Adrenal gland (tissue), 12 donors: Measurements from ENCODE around the gene DLEU7. TPM values are rescaled to one million over a fixed set of nuclear protein-coding genes. Genes with fewer than 3 reads are reported as not detected.

ENCODE experiments used
- DNase-seq, 7 donors: peaks; one replicate each; pipeline ENCODE4 v3.0.0-alpha.2; 2019 to 2020
- H3K27ac ChIP-seq, 5 donors: fragments of 200-600 bp; sonication (generic) in 4 of 5; 1 replicate in 3 of 5; 2 replicates in 2 of 5; pipeline versions ENCODE4 v1.5.1 to v1.8.0; 2016 to 2020; ENCODE audit warnings: mild to moderate bottlenecking in 1 of 5
- H3K27me3 ChIP-seq: fragments of 200-600 bp; 2 replicates; pipeline ENCODE4 v1.8.0; 2021
- H3K36me3 ChIP-seq, 2 donors: fragments of 200-600 bp; replicated peaks in 1 of 2; 1 replicate in 1 of 2; 2 replicates in 1 of 2; pipeline versions ENCODE4 v1.5.1 to v1.8.0; 2018 to 2022
- H3K4me1 ChIP-seq, 2 donors: fragments of 200-600 bp; replicated peaks in 1 of 2; 1 replicate in 1 of 2; 2 replicates in 1 of 2; pipeline versions ENCODE4 v1.5.1 to v1.8.0; 2018 to 2021
- H3K4me3 ChIP-seq, 4 donors: fragments of 200-600 bp; sonication (generic) in 3 of 4; one replicate each; pipeline ENCODE4 v1.5.1; 2016 to 2018
- H3K9me3 ChIP-seq, 3 donors: fragments of 200-600 bp; sonication (generic) in 1 of 3; replicated peaks in 1 of 3; 1 replicate in 2 of 3; 2 replicates in 1 of 3; pipeline versions ENCODE4 v1.5.1 to v1.8.0; 2016 to 2021
- CTCF ChIP-seq, 6 experiments: fragments of 450-650 bp in 4 of 6; fragments of 200-600 bp in 2 of 6; sonication (generic) in 1 of 6; IDR thresholded peaks; 1 replicate in 5 of 6; 2 replicates in 1 of 6; pipeline versions ENCODE4 v1.5.1 to v1.8.0; 2016 to 2021; ENCODE audit warnings: antibody characterized with exemption in 6 of 6, mild to moderate bottlenecking in 2 of 6, moderate library complexity in 1 of 6
- POLR2A ChIP-seq, 2 donors: fragments of 450-650 bp; IDR thresholded peaks; one replicate each; pipeline ENCODE4 v1.6.1; 2017; ENCODE audit warnings: antibody characterized with exemption in 2 of 2, mild to moderate bottlenecking in 2 of 2, moderate library complexity in 1 of 2
- WGBS, 4 donors: extraction: QIAGEN DNeasy Blood & Tissue Kit in 2 of 4; methylation state at CpG; one replicate each; pipeline versions ENCODE4 v1.1.5 to v1.1.7; 2013 to 2017; 5-methylcytosine and 5-hydroxymethylcytosine counted together
- intact Hi-C, 2 donors: fragments of 100-400 bp; cut with DNase I; formaldehyde crosslinking; loops; one replicate each; pipeline versions ENCODE4 v1.14.1 to v1.15.0; 2022 to 2023
- polyA plus RNA-seq, 3 donors: library from polyadenylated mRNA; stranded (reverse); fragments of 200-250 nt in 2 of 3; fragments of 350-450 nt in 1 of 3; fragmentation: Illumina TruSeq in 1 of 3; extraction: RNeasy Lipid Tissue Mini Kit (QIAGEN cat#74804) in 1 of 3; gene quantifications; one replicate each; pipeline ENCODE4 v1.2.3, GENCODE V29; 2013 to 2014
- small RNA-seq, 2 donors: library from RNA; depleted of rRNA; stranded (forward); fragments of <200 nt; gene quantifications; one replicate each; pipeline ENCODE3, GENCODE V24; 2016
- total RNA-seq, 9 donors: library from RNA; depleted of rRNA in 4 of 9; stranded (reverse); fragments of >200 nt in 4 of 9; fragments of 120-200 nt in 1 of 9; fragmentation: NEBNext Ultra II Directional in 1 of 9; extraction: Animal tissue kit (Norgen Biotek cat#: 25700) in 1 of 9; gene quantifications; one replicate each; pipeline versions ENCODE4 v1.1.0 to v1.2.4, GENCODE V29; 2013 to 2023
- donor health status: healthy with polysubstance abuse.
- donor health status: Bipolar disorder and iron deficiency.
- donor health status: DM: yes; HTN: yes; CAD: no.
- donor health status: DM: no; HTN: no; CAD: no.
- donor health status: DM: no; HTN: no; CAD: no.
- donor health status: DM: yes; HTN: yes; CAD: no.

Gene DLEU7
- total and polyA plus RNA-seq, 12 donors = 0.24 to 2.2 (median 0.50) TPM

GRCh38 chr13:50780201-50781015 is 63.1 kb downstream of the DLEU7 start:
- 59 to 77% (median 69%) methylated on average over 9 of the region's 9 CpGs for WGBS, 4 donors

GRCh38 chr13:50779443-50780200 is 63.9 kb downstream of the DLEU7 start:
- WGBS, 4 donors = 79 to 89% (median 87%) methylated on average over 8 of the region's 8 CpGs
- no peaks in the 10 kb centered on the region for H3K4me1 ChIP-seq
- no peaks in the 10 kb centered on the region for H3K36me3 ChIP-seq
- intact Hi-C loops = no loop called here
- peaks cover 0 to 4% (median 4%) of the 10 kb centered on the region in 3 donors for H3K9me3 ChIP-seq
- no peak for DNase-seq
- H3K27ac ChIP-seq = no peak overlapping the region
- no peak overlapping the region for H3K4me3 ChIP-seq
- no peak for TF ChIP-seq POLR2A (IDR thresholded peaks at IDR 0.05)
- TF ChIP-seq CTCF (IDR thresholded peaks at IDR 0.05) = no peak
- no peaks in the 10 kb centered on the region for H3K27me3 ChIP-seq

More at GRCh38 chr13:50780201-50781015, 63.1 kb downstream of the DLEU7 start:
- no peaks in the 10 kb centered on the region for H3K27me3 ChIP-seq
- H3K27ac ChIP-seq = no peak overlapping the region
- no peak for DNase-seq
- H3K4me3 ChIP-seq = no peak overlapping the region
- no peaks in the 10 kb centered on the region for H3K4me1 ChIP-seq
- intact Hi-C loops = no loop called here
- TF ChIP-seq CTCF (IDR thresholded peaks at IDR 0.05) (no peak), POLR2A (IDR thresholded peaks at IDR 0.05) (no peak)
- H3K9me3 ChIP-seq = peaks cover 0 to 4% (median 4%) of the 10 kb centered on the region in 3 donors
- H3K36me3 ChIP-seq = no peaks in the 10 kb centered on the region

Small RNAs within 50 kb of the gene (small RNA-seq; reads per million reads assigned to genes)
- 0.42 to 0.71 reads per million in 2 donors for gene RNA5SP28

Other genes starting within 250 kb of the DLEU7 start
- 10 to 100 TPM; 23.5 to 37.5 (median 30.7) TPM for gene RNASEH2B, start 66.1 kb upstream of the DLEU7 start, total RNA-seq
- 10 to 100 TPM; 37.1 to 77.1 (median 50.9) TPM for gene RNASEH2B, start 66.1 kb upstream of the DLEU7 start, polyA plus RNA-seq